Measurements from ENCODE around the gene LIF. TPM values are rescaled to one million over a fixed set of nuclear protein-coding genes. Genes with fewer than 3 reads are reported as not detected.
A peak's percentile ranks its signal among the peaks of the same experiment; 100 is the strongest.

Gene LIF
- polyA plus RNA-seq, 1 of the 3 experiments (the other 2 are of a cell fraction), result 24.6 TPM

GRCh38 chr22:30246814-30247376, 336 bp upstream of the LIF start:
- H3K36me3 ChIP-seq (replicated peaks in 1 of 2; ENCODE audit: control insufficient read depth in 1 of 2, insufficient read depth in 2 of 2, low read length in 1 of 2), result peaks cover 0 to 4% of the 10 kb centered on the region in 2 experiments
- no peaks in the 10 kb centered on the region for H4K20me1 ChIP-seq (ENCODE audit: insufficient read depth)
- H3K4me3 ChIP-seq (ENCODE audit: low read depth in 2 of 2, low read length in 1 of 2), result peak overlapping the region; percentile 58 to 74
- H3K79me2 ChIP-seq (ENCODE audit: insufficient read depth), result peaks cover 15% of the 10 kb centered on the region; the same call in 1 of the 2 replicates
- H3K27me3 ChIP-seq (ENCODE audit: insufficient read depth), result no peaks in the 10 kb centered on the region
- TF ChIP-seq FOXJ3 (CRISPR knock-in tag; IDR thresholded peaks at IDR 0.05), result no peak
- no peak for TF ChIP-seq YY1 (IDR thresholded peaks at IDR 0.05; ENCODE audit: low read depth)
- no peak for TF ChIP-seq JUND (IDR thresholded peaks at IDR 0.05)
- TF ChIP-seq TEAD4 (IDR thresholded peaks at IDR 0.05; ENCODE audit: borderline replicate concordance, insufficient read depth), result no peak
- no peak for TF ChIP-seq USF1 (IDR thresholded peaks at IDR 0.05; ENCODE audit: borderline replicate concordance, low read depth)
- no peak for TF ChIP-seq RFX5 (IDR thresholded peaks at IDR 0.05; ENCODE audit: low read length)
- no peak for TF ChIP-seq ZBTB33 (IDR thresholded peaks at IDR 0.05; ENCODE audit: borderline replicate concordance, low read depth)
- TF ChIP-seq CHD2 (IDR thresholded peaks at IDR 0.05; ENCODE audit: low read length, partially characterized antibody), result no peak
- peak overlapping the region; percentile 98 for H2AFZ ChIP-seq (ENCODE audit: low read depth)
- DNase-seq, result peak; percentile 53
- WGBS (ENCODE audit: low lambda C conversion rate), result 43% methylated on average over 15 of the region's 15 CpGs
- H3K9me3 ChIP-seq, result no peaks in the 10 kb centered on the region
- peaks cover 10% of the 10 kb centered on the region for H3F3A ChIP-seq (replicated peaks; ENCODE audit: insufficient read depth)
- peak overlapping the region; percentile 87 for H3K9ac ChIP-seq
- peak overlapping the region in 1 of 2 experiments; percentile 54; a peak in 2 of 4 replicates for H3K27ac ChIP-seq (ENCODE audit: low read depth in 2 of 2, low read length in 1 of 2)
- ChIA-PET POLR2A (no interaction called here), CTCF (interaction anchor here (1.2 to 1.8 kb wide), 2 partner anchors 9 to 44 kb away, joined by 3 to 10 read pairs; no protein-coding TSS in a partner anchor)
- H3K4me1 ChIP-seq (ENCODE audit: control insufficient read depth in 1 of 2, insufficient read depth in 2 of 2, low read depth in 1 of 2, low read length in 1 of 2), result peaks cover 19 to 28% of the 10 kb centered on the region in 2 experiments; a peak in 3 of 4 replicates
- H3K4me2 ChIP-seq, result peak overlapping the region; percentile 96
- no peaks in the 10 kb centered on the region for H3K9me2 ChIP-seq

- Histone ChIP-seq H3K4me1 (ENCODE audit: control insufficient read depth in 1 of 2, insufficient read depth in 2 of 2, low read depth in 1 of 2, low read length in 1 of 2) (peaks cover 7 to 15% of the 10 kb centered on the region in 2 experiments; a peak in 3 of 4 replicates), H2AFZ (ENCODE audit: low read depth) (peak overlapping the region; percentile 98; the same call in 1 of the 2 replicates), H3K9me2 (no peaks in the 10 kb centered on the region), H3K4me3 (ENCODE audit: low read depth in 2 of 2, low read length in 1 of 2) (peak overlapping the region; percentile 58 to 74; a peak in 3 of 4 replicates), H3K9ac (peak overlapping the region; percentile 87), H3F3A (replicated peaks; ENCODE audit: insufficient read depth) (peaks cover 6% of the 10 kb centered on the region), H3K4me2 (peak overlapping the region; percentile 96), H4K20me1 (ENCODE audit: insufficient read depth) (no peaks in the 10 kb centered on the region), H3K27me3 (ENCODE audit: insufficient read depth) (no peaks in the 10 kb centered on the region), H3K9me3 (no peaks in the 10 kb centered on the region), H3K27ac (ENCODE audit: low read depth in 2 of 2, low read length in 1 of 2) (no peak overlapping the region), H3K79me2 (ENCODE audit: insufficient read depth) (peaks cover 15% of the 10 kb centered on the region; the same call in 1 of the 2 replicates), H3K36me3 (replicated peaks in 1 of 2; ENCODE audit: control insufficient read depth in 1 of 2, insufficient read depth in 2 of 2, low read length in 1 of 2) (peaks cover 0 to 4% of the 10 kb centered on the region in 2 experiments)
- DNase-seq, result no peak
- 64% methylated on average over 11 of the region's 15 CpGs for WGBS (ENCODE audit: low lambda C conversion rate)
- TF ChIP-seq REST (IDR thresholded peaks at IDR 0.05; ENCODE audit: low read depth, low read length) (peak; percentile 19; the same call in 1 of the 2 replicates), MEF2A (IDR thresholded peaks at IDR 0.05; ENCODE audit: borderline replicate concordance, low read depth) (no peak)
- ChIA-PET CTCF (interaction anchor here (1.0 to 2.3 kb wide), 4 partner anchors 10 to 137 kb away, joined by 3 to 10 read pairs (median 8); no protein-coding TSS in a partner anchor), POLR2A (no interaction called here)
Observed at GRCh38 chr22:30245181-30245984, 1.2 kb downstream of the LIF start.

Data from SK-N-SH (cell line).